GM23248 (cell line): ENCODE results near the gene TNFSF13. TPM values are rescaled to one million over a fixed set of nuclear protein-coding genes. Genes with fewer than 3 reads are reported as not detected.

ENCODE experiments used
- DNase-seq: peaks from one replicate; pipeline ENCODE4 v3.0.0-alpha.2; 2015
- H2AFZ ChIP-seq: fragments of 200-600 bp; sonication (generic); 2 replicates; pipeline ENCODE4 v1.6.1; 2016; ENCODE audit warnings: antibody characterized with exemption
- H3F3A ChIP-seq: fragments of 200-600 bp; sonication (generic); 2 replicates; pipeline ENCODE4 v1.6.1; 2016; ENCODE audit warnings: mild to moderate bottlenecking, antibody characterized with exemption, mixed run types; ENCODE audit not compliant: insufficient read depth
- H3K27ac ChIP-seq: fragments of 200-600 bp; sonication (generic); 2 replicates; pipeline ENCODE4 v1.5.1; 2016; ENCODE audit warnings: mild to moderate bottlenecking
- H3K27me3 ChIP-seq: fragments of 200-600 bp; sonication (generic); replicated peaks from 2 replicates; pipeline ENCODE4 v1.6.1; 2016; ENCODE audit warnings: mild to moderate bottlenecking; ENCODE audit not compliant: insufficient read depth
- H3K36me3 ChIP-seq: fragments of 200-600 bp; sonication (generic); 2 replicates; pipeline ENCODE4 v1.6.1; 2016; ENCODE audit warnings: low read depth, mild to moderate bottlenecking
- H3K4me1 ChIP-seq: fragments of 200-600 bp; sonication (generic); 2 replicates; pipeline ENCODE4 v1.6.1; 2016; ENCODE audit warnings: mild to moderate bottlenecking; ENCODE audit not compliant: insufficient read depth
- H3K4me2 ChIP-seq: fragments of 200-600 bp; sonication (generic); one replicate; pipeline ENCODE4 v1.6.1; 2016; ENCODE audit warnings: mild to moderate bottlenecking; ENCODE audit not compliant: unreplicated experiment
- H3K4me3 ChIP-seq: fragments of 200-600 bp; sonication (generic); 2 replicates; pipeline ENCODE4 v1.5.1; 2016; ENCODE audit warnings: mild to moderate bottlenecking
- H3K79me2 ChIP-seq: fragments of 200-600 bp; sonication (generic); 2 replicates; pipeline ENCODE4 v1.6.1; 2016; ENCODE audit warnings: mild to moderate bottlenecking; ENCODE audit not compliant: insufficient read depth
- H3K9ac ChIP-seq: fragments of 200-600 bp; sonication (generic); 2 replicates; pipeline ENCODE4 v1.6.1; 2016; ENCODE audit warnings: mild to moderate bottlenecking
- H3K9me2 ChIP-seq: fragments of 200-600 bp; sonication (generic); 2 replicates; pipeline ENCODE4 v1.6.1; 2016; ENCODE audit warnings: mixed run types, mild to moderate bottlenecking, moderate library complexity; ENCODE audit not compliant: insufficient read depth
- H3K9me3 ChIP-seq: fragments of 200-600 bp; sonication (generic); one replicate; pipeline ENCODE4 v1.6.1; 2017; ENCODE audit warnings: low read depth
- H4K20me1 ChIP-seq: fragments of 200-600 bp; sonication (generic); 2 replicates; pipeline ENCODE4 v1.6.0; 2016; ENCODE audit not compliant: insufficient read depth
- EZH2 ChIP-seq: fragments of 200-600 bp; sonication (generic); IDR thresholded peaks from 2 replicates; pipeline ENCODE4 v1.6.1; 2018; ENCODE audit warnings: antibody characterized with exemption, mild to moderate bottlenecking; ENCODE audit not compliant: insufficient read depth, poor library complexity, severe bottlenecking
- EZH2phosphoT487 ChIP-seq: fragments of 200-600 bp; sonication (generic); IDR thresholded peaks from 2 replicates; pipeline ENCODE4 v1.6.1; 2018; ENCODE audit warnings: antibody characterized with exemption, moderate library complexity, mild to moderate bottlenecking, low read depth; ENCODE audit not compliant: insufficient read depth
- WGBS, 2 experiments: methylation state at CpG; one replicate each; pipeline ENCODE4 v1.1.6; 2015 to 2017; ENCODE audit warnings: low lambda C conversion rate in 2 of 2, low coverage in 1 of 2; ENCODE audit errors: missing lambda C conversion rate in 2 of 2; 5-methylcytosine and 5-hydroxymethylcytosine counted together
- in situ Hi-C: fragments of 300-500 bp; cut with MboI; formaldehyde crosslinking; loops from 2 replicates; pipeline ENCODE4 v1.15.0; 2020
- polyA plus RNA-seq: library from polyadenylated mRNA; unstranded; fragments of >200 nt; fragmentation: Nextera tagmentation; extraction: Ambion mirVana; gene quantifications from 2 replicates; pipeline ENCODE4 v1.2.1, GENCODE V29; 2016
- total RNA-seq: library from RNA; depleted of rRNA; stranded (reverse); fragments of >200 nt; shearing (Covaris generic); gene quantifications from 2 replicates; pipeline ENCODE4 v1.2.3, GENCODE V29; 2014

TNFSF13 gene
- total and polyA plus RNA-seq, 2 experiments from 2014 or later, result 1.4 TPM; not detected in 1

GRCh38 chr17:7569571-7569970 is 11.0 kb downstream of the TNFSF13 start:
- peaks cover 7% of the 10 kb centered on the region for H4K20me1 ChIP-seq
- no peak overlapping the region for H3K4me3 ChIP-seq
- TF ChIP-seq EZH2 (no peak), EZH2phosphoT487 (no peak)
- peaks cover 1% of the 10 kb centered on the region for H3K4me1 ChIP-seq
- H3K27me3 ChIP-seq, result no peaks in the 10 kb centered on the region
- H3K36me3 ChIP-seq, result peaks cover 10% of the 10 kb centered on the region
- no peak overlapping the region for H3K4me2 ChIP-seq
- no peak overlapping the region for H3K9ac ChIP-seq
- no peak overlapping the region for H3K27ac ChIP-seq
- H3K79me2 ChIP-seq, result peaks cover 87% of the 10 kb centered on the region
- H3F3A ChIP-seq, result peaks cover 18% of the 10 kb centered on the region; the same call in 1 of the 2 replicates
- no peak for DNase-seq
- WGBS, 2 experiments, result 73 to 74% methylated on average over 5 of the region's 5 CpGs
- H3K9me3 ChIP-seq, result no peaks in the 10 kb centered on the region
- H2AFZ ChIP-seq, result no peak overlapping the region
- in situ Hi-C loops, result no loop called here
- H3K9me2 ChIP-seq, result no peaks in the 10 kb centered on the region

- no peak for DNase-seq
- Histone ChIP-seq H3K9me2 (no peaks in the 10 kb centered on the region), H3K9ac (no peak overlapping the region), H3K4me2 (no peak overlapping the region), H4K20me1 (peaks cover 15% of the 10 kb centered on the region), H3K4me1 (peaks cover 9% of the 10 kb centered on the region), H3K4me3 (no peak overlapping the region), H3K9me3 (no peaks in the 10 kb centered on the region), H2AFZ (no peak overlapping the region), H3K27me3 (no peaks in the 10 kb centered on the region), H3F3A (peaks cover 25% of the 10 kb centered on the region), H3K36me3 (peaks cover 17% of the 10 kb centered on the region), H3K27ac (no peak overlapping the region), H3K79me2 (peaks cover 87% of the 10 kb centered on the region)
- TF ChIP-seq EZH2phosphoT487, result no peak
- TF ChIP-seq EZH2, result no peak
- in situ Hi-C loops, result no loop called here
- WGBS, 2 experiments, result 96 to 97% methylated on average over 10 of the region's 10 CpGs
Observed at GRCh38 chr17:7570351-7570750, 11.8 kb downstream of the TNFSF13 start.

GRCh38 chr17:7572338-7572587 is 13.7 kb downstream of the TNFSF13 start:
- Histone ChIP-seq H3K9me3 (no peaks in the 10 kb centered on the region), H3K27ac (peak overlapping the region; percentile 73), H3F3A (peaks cover 45% of the 10 kb centered on the region), H3K4me3 (peak overlapping the region; percentile 81), H3K9me2 (no peaks in the 10 kb centered on the region), H4K20me1 (peaks cover 29% of the 10 kb centered on the region), H3K36me3 (peaks cover 32% of the 10 kb centered on the region), H3K4me1 (peaks cover 22% of the 10 kb centered on the region), H3K4me2 (peak overlapping the region; percentile 75), H3K9ac (peak overlapping the region; percentile 84), H2AFZ (peak overlapping the region; percentile 23; the same call in 1 of the 2 replicates), H3K79me2 (peaks cover 87% of the 10 kb centered on the region), H3K27me3 (no peaks in the 10 kb centered on the region)
- in situ Hi-C loops, result no loop called here
- 0 to 3% methylated on average over 11 of the region's 11 CpGs for WGBS, 2 experiments
- no peak for DNase-seq
- TF ChIP-seq EZH2 (no peak), EZH2phosphoT487 (no peak)

GRCh38 chr17:7572588-7573323 is 14.2 kb downstream of the TNFSF13 start:
- Histone ChIP-seq H3K4me2 (peak overlapping the region; percentile 79), H3K27ac (peak overlapping the region; percentile 96), H3K4me1 (peaks cover 22% of the 10 kb centered on the region), H4K20me1 (peaks cover 33% of the 10 kb centered on the region), H3K9me3 (no peaks in the 10 kb centered on the region), H2AFZ (no peak overlapping the region), H3K4me3 (peak overlapping the region; percentile 93), H3K79me2 (peaks cover 87% of the 10 kb centered on the region), H3F3A (peaks cover 50% of the 10 kb centered on the region), H3K36me3 (peaks cover 36% of the 10 kb centered on the region), H3K27me3 (no peaks in the 10 kb centered on the region), H3K9ac (peak overlapping the region; percentile 99), H3K9me2 (no peaks in the 10 kb centered on the region)
- in situ Hi-C loops, result no loop called here
- DNase-seq, result peak; percentile 100
- TF ChIP-seq EZH2phosphoT487, result no peak
- TF ChIP-seq EZH2, result no peak
- WGBS, 2 experiments, result 1 to 2% methylated on average over 47 to 53 of the region's 73 CpGs
